ENCODE measurements around the gene MKI67. TPM values are rescaled to one million over a fixed set of nuclear protein-coding genes. Genes with fewer than 3 reads are reported as not detected.

Gene MKI67
- total and polyA plus RNA-seq, 2 donors (not counting 3 experiments of a cell fraction or from before 2014, with no cell fraction given) = 16.2 to 125 TPM

- H3K9me1 ChIP-seq (replicated peaks; ENCODE audit: control insufficient read depth, extremely low read depth, insufficient read depth, low read length) = no peaks in the 10 kb centered on the region
- no peak for FAIRE-seq
- no peak overlapping the region for H3K27ac ChIP-seq (ENCODE audit: insufficient read depth, low read depth, low read length)
- intact Hi-C loops (cut with micrococcal nuclease) (no loop called here), dilution Hi-C loops (cut with MboI; ENCODE audit: extremely low pct_ligation_motif_present, low sequenced_read_pairs) (no loop called here)
- H3K4me2 ChIP-seq (ENCODE audit: insufficient read depth, low read length) = no peak overlapping the region
- H4K20me1 ChIP-seq (replicated peaks; ENCODE audit: control insufficient read depth, extremely low read depth, insufficient read depth, low read length) = no peaks in the 10 kb centered on the region
- POLR2A ChIA-PET = no interaction called here
- no peak overlapping the region for H2AFZ ChIP-seq (ENCODE audit: low read depth, low read length)
- H3K79me2 ChIP-seq (ENCODE audit: control insufficient read depth, insufficient read depth, low read length) = peaks cover 12% of the 10 kb centered on the region
- DNase-seq (ENCODE audit: low read depth, low spot score) = no peak
- H3K36me3 ChIP-seq (ENCODE audit: control insufficient read depth in 2 of 2, extremely low read depth in 1 of 2, insufficient read depth in 2 of 2, low read length in 2 of 2) = peaks cover 0 to 17% of the 10 kb centered on the region in 2 experiments
- H3K27me3 ChIP-seq (ENCODE audit: control insufficient read depth in 2 of 2, insufficient read depth in 2 of 2, low read length in 2 of 2) = no peaks in the 10 kb centered on the region
- CTCF ChIA-PET = interaction anchor here (1.2 kb wide), 1 partner anchor 18 kb away, joined by 4 read pairs; no protein-coding TSS in a partner anchor
- H3K4me3 ChIP-seq (replicated peaks in 1 of 3; ENCODE audit: insufficient read depth in 1 of 3, low read depth in 1 of 3, low read length in 3 of 3) = no peak overlapping the region
- BruUV-seq (replicated peaks) = no TSS peak
- no peak overlapping the region for H3K9ac ChIP-seq (replicated peaks; ENCODE audit: extremely low read depth, insufficient read depth, low read length)
- TF ChIP-seq JUN (IDR thresholded peaks at IDR 0.05; ENCODE audit: borderline replicate concordance, insufficient read depth, insufficient read length, low read depth) (no peak), EZH2 (IDR thresholded peaks at IDR 0.05; ENCODE audit: borderline replicate concordance, low read depth, low read length, severe bottlenecking) (no peak), FOS (IDR thresholded peaks at IDR 0.05; ENCODE audit: borderline replicate concordance, insufficient read depth, low read length) (no peak), MYC (IDR thresholded peaks at IDR 0.05; ENCODE audit: low read depth, low read length) (no peak), GATA2 (IDR thresholded peaks at IDR 0.05; ENCODE audit: insufficient read depth, insufficient read length, low read depth, low read length) (no peak), MAX (IDR thresholded peaks at IDR 0.05; ENCODE audit: insufficient read depth, insufficient read length) (no peak), CTCF (IDR thresholded peaks at IDR 0.05; ENCODE audit: extremely low read depth in 1 of 2, insufficient read depth in 1 of 2, low read depth in 1 of 2, low read length in 2 of 2) (no peak), POLR2A (IDR thresholded peaks at IDR 0.05; ENCODE audit: low read depth, low read length) (peak; percentile 20), POLR2AphosphoS5 (IDR thresholded peaks at IDR 0.05; ENCODE audit: insufficient read depth, low read depth, low read length) (peak; percentile 23)
- H3K9me3 ChIP-seq (replicated peaks; ENCODE audit: control insufficient read depth, insufficient read depth, low read length) = no peaks in the 10 kb centered on the region
- H3K4me1 ChIP-seq (ENCODE audit: control insufficient read depth, extremely low read depth, insufficient read depth, low read length) = no peaks in the 10 kb centered on the region
Measured at GRCh38 chr10:128095753-128096469, 30.3 kb downstream of the MKI67 start.
